NCI-H128 (cell line): ENCODE results near the gene ARPC2.
"Not testable (repeated sequence)": the region's sequence is repeated elsewhere in the genome, so short reads cannot be mapped to it uniquely, and the experiment has no call there.

ENCODE experiments used
- DNase-seq: peaks from one replicate; lab custom pipeline; 2025; ENCODE audit not compliant: unreplicated experiment; lab: John Stamatoyannopoulos, UW

The ARPC2 gene

GRCh38 chr2:218269900-218270720 is 53.1 kb downstream of the ARPC2 start, which contains the start of the genes AAMP and PNKD:
Gene AAMP, minus strand, starts transcription at chr2:218270137. Its CDS starts 51 bp downstream, at chr2:218270086.
Gene PNKD, plus strand, starts transcription at chr2:218270519. Its CDS starts 17 bp downstream, at chr2:218270536.
- DNase-seq, result peak; percentile 95

DNA sequence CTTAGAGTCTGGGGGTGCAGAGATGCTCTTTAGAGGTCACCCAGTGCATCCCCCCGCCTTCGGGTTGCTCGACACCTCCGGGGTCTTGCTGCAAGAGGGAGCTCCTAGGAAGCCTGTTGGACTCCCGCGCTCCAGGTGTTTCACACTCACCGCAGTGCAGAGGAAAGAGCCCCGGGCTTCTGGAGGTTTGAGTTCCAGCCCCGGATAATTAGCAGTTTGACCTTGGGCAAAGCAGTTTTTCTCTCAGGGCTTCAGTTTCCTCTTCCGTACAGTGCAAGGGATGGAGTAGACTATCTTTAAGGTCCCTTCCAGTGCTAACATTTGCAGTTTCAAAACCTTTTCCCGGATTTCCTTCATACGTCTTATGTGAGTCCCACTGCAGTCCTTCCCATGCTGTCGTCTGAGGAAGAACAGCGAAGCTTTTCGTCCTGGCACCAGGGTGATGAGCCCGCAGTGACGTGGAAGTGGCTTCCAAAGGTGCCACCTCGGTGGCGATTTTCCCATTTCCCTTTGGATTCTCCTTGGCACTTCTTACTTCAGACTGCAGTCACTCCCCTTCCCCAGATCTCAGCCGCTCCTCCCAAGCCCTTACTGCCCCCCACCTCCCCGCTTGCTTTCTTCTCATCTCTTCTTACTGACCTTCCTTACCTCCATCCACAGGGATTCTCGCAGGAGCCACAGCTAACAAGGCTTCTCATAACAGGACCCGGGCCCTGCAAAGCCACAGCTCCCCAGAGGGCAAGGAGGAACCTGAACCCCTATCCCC is 53.9 kb downstream of the ARPC2 start:
- DNase-seq, result no peak

GRCh38 chr2:218271487-218271797 is 54.5 kb downstream of the ARPC2 start:
- no peak for DNase-seq

DNA sequence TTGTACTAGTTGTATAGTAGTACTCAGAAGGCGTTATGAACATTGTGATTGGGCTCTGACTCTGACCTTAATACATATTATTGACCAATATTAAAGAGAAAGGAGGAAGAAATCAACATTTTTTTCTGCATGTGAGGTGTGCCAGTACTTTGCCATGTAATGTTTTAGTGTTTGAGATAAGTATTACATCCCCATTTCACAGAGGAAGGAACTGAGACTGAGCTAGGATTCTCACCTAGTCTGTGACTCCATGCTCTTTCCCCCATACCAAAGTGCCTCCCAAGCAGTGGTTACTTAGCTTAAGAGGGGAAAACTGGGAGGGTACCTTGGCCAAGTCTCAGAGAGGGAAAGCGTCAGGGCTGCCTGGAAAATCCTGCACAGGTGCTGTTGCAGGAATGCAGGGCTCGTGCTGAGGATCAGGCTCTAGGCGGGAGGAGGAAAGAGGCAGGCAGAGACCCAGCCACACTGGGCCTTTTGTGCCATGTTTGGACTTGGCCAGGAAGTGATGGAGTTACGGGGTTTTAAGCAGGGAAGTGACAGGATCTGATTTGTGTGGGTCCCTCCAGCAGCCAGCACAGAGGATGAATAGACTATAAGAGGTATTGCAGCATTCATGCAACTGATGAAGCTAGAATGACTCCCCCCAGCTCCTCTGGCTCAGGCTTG is 55.0 kb downstream of the ARPC2 start:
- no peak for DNase-seq

GRCh38 chr2:218272531-218273212 is 55.7 kb downstream of the ARPC2 start:
- DNase-seq, result no peak

- not testable (repeated sequence) for DNase-seq
Observed at GRCh38 chr2:218273214-218273907, 56.4 kb downstream of the ARPC2 start.

DNA sequence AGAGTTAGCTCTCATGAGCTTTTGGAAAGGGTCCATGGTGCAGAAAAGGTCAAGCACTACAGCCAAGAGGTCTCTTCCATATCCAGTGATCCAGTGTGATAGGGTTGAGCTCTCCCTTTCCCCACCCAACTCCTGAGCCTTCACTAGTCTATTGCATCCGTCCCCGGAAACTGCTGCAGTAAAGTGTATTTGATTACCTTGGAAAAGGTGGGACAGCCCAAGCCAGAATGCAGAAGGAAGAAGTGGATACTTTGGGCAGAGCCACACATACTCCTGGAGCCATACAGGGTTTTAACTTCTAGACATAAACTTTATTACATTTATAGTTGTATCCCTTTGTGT is 56.9 kb downstream of the ARPC2 start:
- no peak for DNase-seq

DNA sequence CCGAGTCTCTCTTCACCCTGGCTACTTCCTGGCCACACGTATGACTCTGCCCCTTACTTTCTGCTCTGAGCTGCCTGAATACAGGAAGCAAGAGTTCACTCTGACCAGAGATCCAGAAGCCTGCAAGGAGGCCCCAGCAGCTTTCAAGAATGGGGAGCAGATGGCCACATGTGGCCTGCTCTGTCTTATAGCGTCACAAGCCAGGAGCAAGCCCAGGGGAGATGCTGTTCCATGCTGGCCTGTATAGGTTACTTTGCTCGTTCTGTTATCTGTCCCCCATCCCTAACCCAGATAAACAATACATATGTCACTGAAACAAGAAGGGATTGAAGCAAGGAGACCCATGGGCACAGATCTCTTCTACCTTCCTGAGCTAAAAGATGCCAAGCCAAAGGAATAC is 57.6 kb downstream of the ARPC2 start:
- no peak for DNase-seq

DNA sequence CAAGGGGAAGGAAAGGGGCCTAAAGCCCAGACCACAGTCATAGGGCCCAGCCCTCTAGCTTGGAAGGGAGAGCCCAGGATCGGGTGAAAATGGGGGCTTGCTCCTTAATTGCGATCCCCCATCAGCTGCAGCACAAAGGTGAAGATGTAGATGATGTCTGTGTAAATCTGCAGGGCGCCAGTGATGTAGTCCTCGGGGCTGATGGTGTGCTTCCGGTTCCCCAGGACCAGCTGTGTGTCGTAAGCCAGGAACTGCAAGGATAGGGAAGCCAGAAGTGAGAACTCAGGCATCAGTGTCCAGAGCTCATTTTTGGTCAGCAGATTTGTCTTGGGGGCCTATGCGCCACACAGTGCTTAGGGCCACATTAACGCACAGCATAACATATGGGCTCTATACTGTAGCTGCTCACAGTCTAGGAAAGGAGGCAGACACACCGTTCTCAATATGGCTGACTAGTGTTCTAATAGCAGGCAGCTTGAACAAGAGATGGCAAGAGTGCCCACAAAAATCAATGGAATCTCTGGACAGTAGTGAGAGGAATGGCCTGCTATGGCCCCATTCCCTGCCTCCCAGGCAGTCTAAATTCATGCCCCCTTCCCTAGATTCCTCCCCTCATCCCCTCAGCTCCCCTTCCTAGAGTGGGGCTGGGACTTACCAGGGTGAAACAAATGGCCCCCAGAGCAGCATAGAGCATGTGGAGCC is 58.5 kb downstream of the ARPC2 start:
- no peak for DNase-seq

DNA sequence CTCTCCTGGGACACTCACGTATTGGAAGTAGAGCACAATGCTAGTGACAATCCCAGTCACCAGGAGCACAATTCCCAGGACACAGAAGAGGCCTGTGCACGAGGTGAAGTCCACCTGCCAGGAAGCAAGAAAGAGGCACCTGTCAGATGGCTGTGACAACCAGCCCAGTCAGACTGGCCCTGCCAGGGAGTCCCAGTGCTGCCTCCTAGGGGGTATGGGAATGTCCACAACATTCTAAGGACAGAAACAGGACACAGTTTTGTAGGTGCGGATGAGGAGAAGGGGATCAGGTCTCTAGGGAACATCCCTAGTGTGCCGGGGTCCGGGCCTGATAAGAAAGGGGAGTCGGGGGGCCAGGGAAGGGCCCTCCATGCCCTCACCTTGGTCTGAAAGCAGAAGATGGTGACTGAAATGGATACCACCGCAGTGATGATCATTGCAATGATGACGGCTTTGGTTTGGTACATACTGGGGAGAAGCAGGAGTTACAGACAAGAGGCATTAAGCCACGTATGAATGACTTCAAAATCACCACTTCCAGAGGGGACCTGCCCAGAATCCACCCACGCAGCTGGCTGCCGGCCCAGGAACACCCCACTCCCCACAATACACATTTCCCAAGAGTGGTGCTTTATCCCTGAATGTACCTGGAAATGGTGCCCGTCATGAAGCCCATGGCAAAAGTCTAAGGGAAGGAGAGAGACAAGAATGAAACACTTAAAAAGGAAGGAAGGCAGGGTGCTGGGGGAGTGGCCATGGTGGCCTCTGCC is 60.2 kb downstream of the ARPC2 start:
- DNase-seq, result no peak

- no peak for DNase-seq
Observed at GRCh38 chr2:218277921-218278320, 60.9 kb downstream of the ARPC2 start.

GRCh38 chr2:218278531-218279360 is 61.8 kb downstream of the ARPC2 start:
- DNase-seq, result no peak

- DNase-seq, result no peak
Observed at GRCh38 chr2:218280260-218280870, 63.4 kb downstream of the ARPC2 start.

DNA sequence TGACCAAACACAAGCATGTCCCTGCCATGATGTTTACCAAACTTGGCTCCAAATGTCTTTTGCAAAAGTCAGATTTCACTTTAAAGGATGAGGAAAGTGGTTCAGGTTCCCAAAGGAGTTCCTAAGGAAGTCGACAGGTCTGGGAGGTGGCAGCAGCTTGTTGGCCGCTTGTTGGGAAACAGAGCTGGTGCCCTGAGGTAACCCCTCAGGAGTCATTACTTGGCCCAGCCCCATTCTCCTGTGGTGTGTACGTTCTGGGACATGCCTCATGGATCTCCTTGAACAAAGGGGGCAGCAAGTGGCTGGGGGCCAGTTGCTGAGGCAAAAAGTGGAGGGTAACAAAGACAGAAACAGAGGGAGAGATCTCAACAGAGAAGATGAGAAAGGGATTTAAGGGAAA is 64.5 kb downstream of the ARPC2 start:
- no peak for DNase-seq

GRCh38 chr2:218282173-218282991 is 65.4 kb downstream of the ARPC2 start:
- no peak for DNase-seq

DNA sequence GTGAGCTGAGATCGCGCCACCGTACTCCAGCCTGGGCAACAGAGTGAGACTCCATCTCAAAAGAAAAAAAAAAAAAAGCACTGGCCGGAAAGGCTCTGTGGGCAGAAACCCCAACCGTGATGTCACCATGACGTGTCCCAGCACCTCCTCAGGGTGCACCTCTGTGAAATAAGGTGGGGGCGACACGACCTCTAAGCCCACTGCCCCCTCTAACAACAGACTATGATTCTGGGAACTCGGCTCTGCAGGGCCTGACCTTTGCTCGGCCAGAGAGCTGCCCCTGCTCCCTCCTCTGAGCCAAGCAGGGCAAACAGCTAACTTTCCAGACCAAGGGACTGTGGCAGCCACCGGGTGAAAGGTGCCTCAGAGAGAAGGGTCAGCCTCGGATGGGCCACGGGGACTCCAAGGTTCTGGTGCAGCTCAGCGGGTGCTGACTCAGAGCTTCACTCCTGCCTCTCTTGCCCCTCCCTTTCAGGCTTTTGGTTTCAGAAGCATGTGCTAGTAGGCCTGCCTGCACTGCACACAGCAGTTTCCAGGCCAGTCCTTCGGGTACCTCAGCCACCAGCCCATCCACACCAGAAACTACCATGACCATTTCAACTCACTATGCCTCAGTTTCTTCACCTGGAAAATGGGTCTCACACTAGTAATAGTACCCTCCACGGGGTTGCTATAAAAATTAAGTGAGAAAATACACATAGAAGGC is 67.3 kb downstream of the ARPC2 start:
- DNase-seq, result no peak

GRCh38 chr2:218285604-218286003 is 68.6 kb downstream of the ARPC2 start:
- DNase-seq, result no peak
